Lung (tissue), 12 donors: ENCODE measurements around the gene KANSL3. TPM values are rescaled to one million over a fixed set of nuclear protein-coding genes. Genes with fewer than 3 reads are reported as not detected.

Source experiments
- ATAC-seq: fragments of 200-7000 bp; cut with Tn5 transposase; one replicate; pipeline ENCODE4 v1.9.1; 2020; ENCODE audit warnings: moderate number of reproducible peaks; ENCODE audit not compliant: insufficient read depth, low FRiP score
- DNase-seq, 3 donors: peaks; one replicate each; pipeline ENCODE4 v3.0.0-alpha.2; 2013 to 2017
- H3K27ac ChIP-seq, 2 donors: one replicate each; pipeline ENCODE4 v1.5.1; 2013; ENCODE audit warnings: mild to moderate bottlenecking in 2 of 2, moderate library complexity in 2 of 2, control low read depth in 1 of 2, inconsistent platforms in 1 of 2, low read depth in 1 of 2, low read length in 1 of 2
- H3K27me3 ChIP-seq, 3 donors: one replicate each; pipeline ENCODE4 v1.5.1; 2013; ENCODE audit warnings: low read length in 2 of 3; ENCODE audit not compliant: control insufficient read depth in 3 of 3, insufficient read depth in 3 of 3
- H3K36me3 ChIP-seq, 4 donors: one replicate each; pipeline ENCODE4 v1.5.1; 2013; ENCODE audit warnings: low read length in 4 of 4, mild to moderate bottlenecking in 1 of 4, moderate library complexity in 1 of 4; ENCODE audit not compliant: control insufficient read depth in 4 of 4, insufficient read depth in 4 of 4
- H3K4me1 ChIP-seq, 5 donors: one replicate each; pipeline ENCODE4 v1.5.1; 2013; ENCODE audit warnings: low read length in 5 of 5, mild to moderate bottlenecking in 2 of 5, moderate library complexity in 1 of 5; ENCODE audit not compliant: control insufficient read depth in 5 of 5, insufficient read depth in 5 of 5
- H3K4me3 ChIP-seq: one replicate; pipeline ENCODE4 v1.5.1; 2013; ENCODE audit warnings: mild to moderate bottlenecking, control low read depth, moderate library complexity
- H3K9ac ChIP-seq, 2 donors: one replicate each; pipeline ENCODE4 v1.5.1; 2013; ENCODE audit warnings: low read length in 2 of 2, control low read depth in 1 of 2; ENCODE audit not compliant: insufficient read depth in 1 of 2
- H3K9me3 ChIP-seq, 4 donors: one replicate each; pipeline ENCODE4 v1.5.1; 2013; ENCODE audit warnings: low read length in 3 of 4, mild to moderate bottlenecking in 1 of 4, moderate library complexity in 1 of 4; ENCODE audit not compliant: control insufficient read depth in 4 of 4, insufficient read depth in 3 of 4
- WGBS, 2 donors: extraction: QIAGEN DNeasy Blood & Tissue Kit; methylation state at CpG; one replicate each; pipeline ENCODE4 v1.1.7; 2013; 5-methylcytosine and 5-hydroxymethylcytosine counted together
- polyA plus RNA-seq, 2 donors: library from polyadenylated mRNA; stranded (reverse); fragments of 200-250 nt; gene quantifications; one replicate each; pipeline ENCODE4 v1.2.1, GENCODE V29; 2013
- total RNA-seq, 2 donors: library from RNA; depleted of rRNA in 1 of 2; stranded (reverse); fragments of >200 nt in 1 of 2; gene quantifications; one replicate each; pipeline ENCODE4 v1.2.1, GENCODE V29; 2014 to 2021
- TF ChIP-seq, protein P1 (sequence below): IDR thresholded peaks from 2 replicates; pipeline ENCODE4 v1.5.1; 2012; ENCODE audit warnings: mild to moderate bottlenecking; ENCODE audit errors: control extremely low read depth, extremely low read depth
- donor health status: control.
- donor health status: control.
- donor health status: Bipolar disorder and iron deficiency.
- donor health status: healthy.
- donor health status: DM: yes; HTN: yes; CAD: no.

Gene KANSL3
- total and polyA plus RNA-seq, 4 donors = 16.7 to 91.4 (median 33.6) TPM

- no peaks in the 10 kb centered on the region for H3K27me3 ChIP-seq
- no peak overlapping the region for H3K4me3 ChIP-seq
- TF ChIP-seq, protein P1, sequence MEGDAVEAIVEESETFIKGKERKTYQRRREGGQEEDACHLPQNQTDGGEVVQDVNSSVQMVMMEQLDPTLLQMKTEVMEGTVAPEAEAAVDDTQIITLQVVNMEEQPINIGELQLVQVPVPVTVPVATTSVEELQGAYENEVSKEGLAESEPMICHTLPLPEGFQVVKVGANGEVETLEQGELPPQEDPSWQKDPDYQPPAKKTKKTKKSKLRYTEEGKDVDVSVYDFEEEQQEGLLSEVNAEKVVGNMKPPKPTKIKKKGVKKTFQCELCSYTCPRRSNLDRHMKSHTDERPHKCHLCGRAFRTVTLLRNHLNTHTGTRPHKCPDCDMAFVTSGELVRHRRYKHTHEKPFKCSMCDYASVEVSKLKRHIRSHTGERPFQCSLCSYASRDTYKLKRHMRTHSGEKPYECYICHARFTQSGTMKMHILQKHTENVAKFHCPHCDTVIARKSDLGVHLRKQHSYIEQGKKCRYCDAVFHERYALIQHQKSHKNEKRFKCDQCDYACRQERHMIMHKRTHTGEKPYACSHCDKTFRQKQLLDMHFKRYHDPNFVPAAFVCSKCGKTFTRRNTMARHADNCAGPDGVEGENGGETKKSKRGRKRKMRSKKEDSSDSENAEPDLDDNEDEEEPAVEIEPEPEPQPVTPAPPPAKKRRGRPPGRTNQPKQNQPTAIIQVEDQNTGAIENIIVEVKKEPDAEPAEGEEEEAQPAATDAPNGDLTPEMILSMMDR = no peak
- no peaks in the 10 kb centered on the region for H3K9me3 ChIP-seq
- H3K4me1 ChIP-seq = peaks cover 0 to 27% (median 10%) of the 10 kb centered on the region in 5 donors
- H3K9ac ChIP-seq = no peak overlapping the region
- no peak overlapping the region for H3K27ac ChIP-seq
- DNase-seq (peak in 2 of 3 donors; percentile 72), ATAC-seq (no peak)
- 57 to 72% methylated on average over 16 of the region's 16 CpGs for WGBS, 2 donors
- H3K36me3 ChIP-seq = no peaks in the 10 kb centered on the region
Measured at GRCh38 chr2:96684883-96685576, 46.9 kb upstream of the KANSL3 start.

DNA sequence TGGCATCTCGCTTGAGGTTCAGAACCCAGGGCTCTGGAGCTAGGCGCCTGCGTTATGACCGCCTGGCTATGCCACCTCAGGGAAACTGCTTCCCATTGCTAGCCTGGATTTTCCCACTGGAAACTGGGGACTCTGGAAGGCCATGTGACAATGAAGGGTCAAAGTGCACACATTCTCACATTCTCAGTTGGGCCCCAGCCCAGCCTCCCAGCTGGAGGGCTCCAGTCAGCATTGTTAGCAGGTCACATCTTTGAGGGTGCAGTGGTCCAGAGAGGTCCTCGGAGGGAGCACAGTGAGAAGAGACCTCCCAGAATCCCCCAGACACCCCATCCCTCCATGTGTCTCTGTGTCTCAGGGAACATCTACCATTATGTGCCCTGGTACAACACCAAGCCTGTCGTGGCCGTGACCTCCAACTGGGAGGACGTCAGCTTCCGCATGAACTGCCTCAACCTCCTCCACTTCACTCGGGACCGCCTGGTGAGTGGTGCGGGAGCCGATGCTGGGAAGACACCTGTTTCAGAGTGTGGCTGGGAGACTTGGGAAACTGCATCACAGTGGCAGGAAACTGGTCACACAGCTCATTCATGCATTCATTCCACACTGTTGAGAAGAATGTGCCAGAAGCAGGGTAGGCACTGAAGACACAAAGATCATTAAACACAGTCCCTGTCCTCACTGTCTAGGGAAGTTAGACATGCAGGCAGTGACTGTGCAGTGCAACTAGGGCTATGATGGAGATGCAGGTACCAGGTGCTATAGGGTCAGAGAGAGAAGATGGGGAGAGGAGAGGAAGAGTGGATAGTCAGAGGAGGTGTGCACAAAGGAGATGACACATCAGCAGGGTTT lies 46.1 kb upstream of the KANSL3 start:
- Histone ChIP-seq H3K9ac (no peak overlapping the region), H3K4me1 (peaks cover 0 to 27% (median 10%) of the 10 kb centered on the region in 5 donors), H3K27me3 (no peaks in the 10 kb centered on the region), H3K36me3 (no peaks in the 10 kb centered on the region), H3K4me3 (no peak overlapping the region), H3K27ac (no peak overlapping the region), H3K9me3 (no peaks in the 10 kb centered on the region)
- TF ChIP-seq, protein P1 = no peak
- DNase-seq (no peak), ATAC-seq (no peak)
- WGBS, 2 donors = 95 to 98% methylated on average over 13 of the region's 13 CpGs

DNA sequence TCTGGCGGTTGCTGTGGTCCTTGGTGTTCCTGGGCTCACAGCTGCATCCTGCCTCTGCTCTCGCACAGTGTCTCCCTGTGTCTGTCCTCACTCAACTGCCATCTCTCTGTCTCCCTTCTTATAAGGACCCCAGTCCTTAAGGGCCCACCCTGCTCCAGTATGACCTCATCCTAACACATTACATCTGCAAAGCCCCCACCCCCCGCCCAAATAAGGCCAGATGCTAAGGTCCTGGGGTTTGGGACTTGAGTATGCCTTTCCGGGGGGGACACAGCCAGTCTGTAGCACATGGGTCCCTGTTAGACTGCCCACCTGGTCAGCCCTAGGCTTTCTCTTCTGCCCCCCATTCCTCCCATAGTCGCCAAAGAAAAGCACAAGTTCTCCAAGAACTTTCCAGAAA lies 45.2 kb upstream of the KANSL3 start:
- no peak for DNase-seq
- Histone ChIP-seq H3K27me3 (no peaks in the 10 kb centered on the region), H3K9ac (no peak overlapping the region), H3K36me3 (no peaks in the 10 kb centered on the region), H3K9me3 (no peaks in the 10 kb centered on the region), H3K4me1 (peaks cover 0 to 27% (median 10%) of the 10 kb centered on the region in 5 donors), H3K27ac (no peak overlapping the region), H3K4me3 (no peak overlapping the region)
- TF ChIP-seq, protein P1 = no peak
- WGBS, 2 donors = 82 to 90% methylated on average over 5 of the region's 5 CpGs
- no peak for ATAC-seq
